HG02759 (cell line): ENCODE measurements around the gene TMEM135.
A peak's percentile ranks its signal among the peaks of the same experiment; 100 is the strongest.

ENCODE experiments used
- ATAC-seq: cut with Tn5 transposase; IDR thresholded peaks from one replicate; pipeline ENCODE4 v1.9.1; 2021; ENCODE audit warnings: mild to moderate bottlenecking, moderate library complexity; ENCODE audit not compliant: unreplicated experiment

Gene TMEM135

GRCh38 chr11:87190071-87190470 is 152.3 kb downstream of the TMEM135 start:
- no peak for ATAC-seq

GRCh38 chr11:87193756-87194470 is 156.2 kb downstream of the TMEM135 start:
- ATAC-seq: no peak

DNA sequence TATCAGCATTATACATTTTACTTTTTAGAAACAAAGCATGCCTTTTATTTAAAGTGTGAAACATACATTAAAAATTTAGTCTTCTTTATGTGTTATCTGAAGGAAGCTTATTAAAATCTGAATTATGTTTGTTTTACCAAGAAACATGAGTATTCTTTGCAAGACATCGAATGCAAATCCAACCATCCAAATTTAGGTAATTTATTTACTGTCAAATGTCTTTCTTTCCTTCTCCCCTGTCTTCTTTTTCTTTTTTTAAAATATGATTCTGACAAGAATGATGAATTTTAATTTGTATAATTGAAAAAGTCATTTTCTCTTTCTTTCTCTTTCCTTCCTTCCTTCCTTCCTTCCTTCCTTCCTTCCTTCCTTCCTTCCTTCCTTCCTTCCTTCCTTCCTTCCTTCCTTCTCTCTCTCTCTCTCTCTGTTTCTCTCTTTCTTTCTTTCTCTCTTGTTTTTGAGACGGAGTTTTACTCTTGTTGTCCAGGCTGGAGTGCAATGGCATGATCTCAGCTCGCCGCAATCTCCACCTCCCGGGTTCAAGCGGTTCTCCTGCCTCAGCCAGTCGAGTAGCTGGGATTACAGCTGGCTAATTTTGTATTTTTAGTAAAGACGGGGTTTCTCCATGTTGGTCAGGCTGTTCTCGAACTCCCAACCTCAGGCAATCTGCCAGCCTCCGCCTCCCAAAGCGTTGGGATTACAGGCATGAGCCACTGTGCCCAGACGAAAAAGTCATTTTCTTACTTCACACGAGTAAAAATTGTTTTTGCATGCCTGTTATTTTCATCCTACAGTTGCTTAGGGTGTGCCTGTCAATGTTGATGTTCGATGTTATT is 157.5 kb downstream of the TMEM135 start:
- ATAC-seq: no peak

GRCh38 chr11:87198266-87198881 is 160.6 kb downstream of the TMEM135 start:
- no peak for ATAC-seq

DNA sequence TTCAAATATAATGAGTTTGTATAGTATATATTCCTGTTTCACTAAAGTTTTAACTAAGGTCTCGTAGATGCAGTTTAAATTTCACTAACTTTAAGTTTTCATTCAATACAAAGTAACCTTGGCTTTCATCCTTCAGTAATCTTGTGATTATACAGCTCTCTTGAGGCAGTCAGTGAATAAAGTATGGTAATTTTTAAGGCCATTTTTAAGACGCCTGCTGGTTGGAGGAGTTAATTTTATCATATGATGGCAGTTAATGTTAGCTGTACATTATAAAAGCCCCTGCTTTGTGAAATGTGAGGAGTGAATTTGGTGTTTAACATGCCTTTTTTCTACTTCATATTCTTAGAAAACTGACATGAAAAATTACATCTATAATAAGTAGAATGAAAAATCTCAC is 163.6 kb downstream of the TMEM135 start:
- no peak for ATAC-seq

GRCh38 chr11:87203907-87204602 is 166.3 kb downstream of the TMEM135 start:
- no peak for ATAC-seq

GRCh38 chr11:87212891-87213290 is 175.2 kb downstream of the TMEM135 start:
- ATAC-seq: no peak

DNA sequence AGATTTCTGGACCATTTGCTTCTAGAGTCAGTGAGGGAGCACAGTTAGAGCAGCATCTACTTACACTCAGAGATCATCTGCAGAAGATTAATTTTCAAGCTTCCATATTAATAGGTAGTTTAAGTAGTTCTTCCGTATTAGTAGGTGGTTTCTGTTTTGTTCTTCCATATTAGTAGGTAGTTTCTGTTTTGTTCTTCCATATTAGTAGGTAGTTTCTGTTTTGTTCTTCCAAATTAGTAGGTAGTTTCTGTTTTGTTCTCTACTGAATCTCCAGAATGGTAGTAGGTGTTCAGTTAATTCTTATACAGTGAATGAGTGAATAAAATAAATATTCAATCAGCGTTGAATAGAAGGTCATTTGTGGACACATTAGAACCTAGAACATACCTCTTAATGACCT is 175.7 kb downstream of the TMEM135 start:
- peak; percentile 77 for ATAC-seq

DNA sequence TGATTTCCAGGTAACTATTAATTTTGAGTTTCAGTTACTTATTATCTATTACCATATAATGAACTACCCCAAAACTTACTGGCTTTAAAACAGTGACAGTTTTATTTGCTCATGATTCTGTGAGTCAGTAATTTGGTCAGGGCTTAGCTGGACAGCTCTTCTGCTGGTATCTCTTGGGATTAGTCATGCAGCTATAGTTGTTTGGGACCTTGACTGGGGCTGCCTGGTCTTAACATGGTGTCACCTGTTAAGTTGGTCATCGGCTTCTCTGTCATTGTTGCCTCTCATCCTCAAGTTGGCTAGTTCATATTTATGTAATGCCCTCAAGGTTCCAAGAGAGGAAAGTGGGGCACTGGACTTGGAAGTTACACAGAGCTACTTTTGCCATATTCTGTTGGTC is 177.5 kb downstream of the TMEM135 start:
- ATAC-seq: no peak

DNA sequence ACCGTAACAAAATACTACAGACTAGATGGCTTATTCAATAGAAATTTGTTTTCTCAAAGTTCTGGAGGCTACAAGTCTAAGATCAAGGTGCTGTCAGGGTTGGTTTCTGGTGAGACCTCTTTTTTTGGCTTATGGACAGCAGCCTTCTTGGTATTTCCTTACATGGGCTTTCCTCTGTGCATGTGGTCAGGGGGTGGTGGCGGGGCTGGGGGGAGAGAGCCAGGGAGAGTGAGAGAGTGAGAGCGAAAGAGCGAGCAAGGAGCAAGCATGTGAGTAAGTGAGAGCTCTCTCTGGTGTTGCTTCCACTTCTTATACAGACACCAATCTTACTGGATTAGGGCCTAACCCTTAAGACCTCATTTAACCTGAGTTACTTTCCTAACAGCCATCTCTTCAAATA is 181.5 kb downstream of the TMEM135 start:
- ATAC-seq: no peak

- ATAC-seq: no peak
These were observed 186.1 kb downstream of the TMEM135 start for GRCh38 chr11:87223816-87224215.

DNA sequence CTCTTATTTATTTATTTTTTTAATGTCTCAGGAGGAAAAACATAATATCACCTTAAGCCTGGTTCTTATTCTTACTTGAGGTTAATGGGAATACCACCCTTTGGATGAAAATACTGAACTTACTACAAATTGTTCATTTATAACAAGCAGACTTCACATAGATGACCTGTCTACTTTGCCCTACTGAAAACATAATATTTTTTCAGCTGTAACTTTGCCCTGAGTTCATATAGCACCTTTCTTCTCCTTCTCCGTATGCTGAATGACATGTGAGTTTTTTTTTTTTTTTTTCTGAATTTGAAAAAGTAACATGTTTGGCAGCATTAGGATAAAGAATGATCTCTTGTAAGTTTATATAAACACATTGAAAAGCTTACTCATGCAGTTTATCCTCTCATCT is 186.8 kb downstream of the TMEM135 start:
- no peak for ATAC-seq

DNA sequence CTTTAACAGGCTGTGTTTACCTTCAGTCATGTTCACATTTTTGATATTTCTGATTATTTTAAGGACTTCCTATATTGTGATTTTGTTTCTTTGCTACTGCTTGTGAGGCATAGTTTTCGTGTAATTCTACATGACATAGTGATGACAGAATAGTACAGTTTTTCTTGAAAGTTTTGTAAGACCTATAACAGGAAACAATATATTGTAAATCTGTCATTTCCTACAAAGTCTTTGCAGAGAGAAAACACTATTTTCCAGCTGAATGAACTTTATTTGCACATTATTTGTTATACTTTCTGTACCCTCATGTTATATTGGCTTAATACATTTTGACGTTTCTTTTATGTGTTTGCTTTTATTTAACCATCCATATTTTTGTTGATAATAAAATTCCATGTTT is 191.1 kb downstream of the TMEM135 start:
- ATAC-seq: no peak

DNA sequence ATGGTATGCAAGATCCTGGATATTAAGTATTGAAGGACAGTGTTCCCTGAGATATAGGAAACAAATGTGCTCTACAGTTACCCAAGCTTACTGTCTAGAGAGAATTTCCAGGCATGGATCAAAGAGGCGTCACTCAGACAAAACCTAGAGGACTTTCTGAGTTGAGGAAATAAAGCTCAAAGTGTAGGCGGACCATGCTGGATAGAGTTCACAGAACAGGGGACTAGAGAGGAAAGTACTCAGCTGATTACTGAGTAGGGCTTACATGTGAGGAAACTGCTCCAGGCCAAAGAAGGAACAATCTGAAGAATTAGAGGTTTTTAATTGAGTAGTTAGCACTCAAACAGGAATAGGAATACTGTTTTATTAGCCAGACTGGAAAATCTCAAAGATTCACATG is 193.3 kb downstream of the TMEM135 start:
- ATAC-seq: no peak

DNA sequence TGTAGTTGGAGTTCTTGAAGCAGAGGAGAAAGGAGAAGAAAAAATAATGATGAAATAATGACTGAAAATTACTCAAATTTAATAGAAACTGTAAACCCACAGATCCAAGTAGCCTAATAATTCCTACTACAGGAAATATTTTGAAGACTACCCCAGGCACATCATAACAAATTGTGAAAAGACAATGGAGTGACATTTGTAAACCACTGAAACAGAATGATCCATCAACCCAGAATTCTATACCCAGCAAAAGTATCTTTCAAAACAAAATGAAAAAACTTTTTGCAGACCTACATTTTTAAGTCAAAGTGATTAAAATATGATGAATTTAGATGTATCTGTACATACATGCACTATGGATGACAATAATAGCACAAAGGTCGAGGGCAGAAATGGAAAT is 194.6 kb downstream of the TMEM135 start:
- no peak for ATAC-seq

DNA sequence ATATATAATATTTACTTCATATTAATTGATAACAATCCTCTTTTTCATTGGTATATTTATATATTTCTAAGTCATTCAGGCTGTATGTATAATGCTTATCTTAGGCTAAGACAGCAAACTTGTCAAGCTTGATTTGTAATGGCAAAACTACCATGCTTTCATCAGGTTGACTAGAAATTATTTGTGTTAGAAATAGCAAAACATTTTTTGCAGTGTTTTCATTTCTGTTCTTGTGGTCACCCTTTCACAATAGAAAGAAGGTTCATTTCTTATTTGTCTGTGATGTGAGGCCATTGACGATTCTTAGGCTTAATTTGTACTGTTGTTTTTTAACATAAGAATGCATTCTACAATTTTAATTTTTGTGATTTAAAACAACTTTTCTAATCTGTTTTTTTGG is 197.6 kb downstream of the TMEM135 start:
- no peak for ATAC-seq

DNA sequence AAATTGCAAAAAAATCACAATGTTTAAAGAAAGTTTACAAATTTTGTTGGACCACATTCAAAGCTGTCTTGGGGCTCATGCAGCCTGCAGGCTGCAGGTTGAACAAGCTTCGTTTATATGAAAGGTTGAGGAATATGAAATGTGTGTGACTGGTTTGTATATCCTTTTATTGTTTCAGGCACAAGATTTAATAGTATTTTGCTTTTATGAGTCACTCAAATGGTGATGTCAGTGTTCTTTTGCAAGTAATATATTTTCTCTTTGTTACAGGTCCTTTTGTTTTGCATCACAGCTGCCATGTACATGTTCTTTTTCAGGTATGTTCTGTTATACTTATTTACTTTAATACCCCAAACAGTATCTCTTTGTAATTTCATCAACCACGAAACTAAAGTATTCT is 198.6 kb downstream of the TMEM135 start:
- ATAC-seq: no peak

DNA sequence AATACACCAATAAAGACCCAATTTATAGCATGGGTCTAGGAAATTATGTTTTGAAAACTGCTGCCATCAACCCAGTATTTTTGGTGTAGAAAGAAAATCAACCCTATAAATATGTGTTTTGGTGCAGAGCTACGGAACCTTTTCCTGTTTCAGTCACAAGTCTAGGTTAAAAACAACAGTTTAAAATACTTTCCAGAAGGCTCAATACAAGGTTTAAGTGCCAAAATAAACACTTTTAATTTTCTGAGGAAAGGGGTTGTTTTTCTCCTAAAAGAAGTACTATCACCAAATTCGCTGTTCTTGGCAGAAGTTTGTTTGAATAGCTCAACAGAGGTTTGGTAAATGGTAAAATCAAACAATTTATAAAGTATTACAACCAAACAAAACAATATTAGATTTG is 201.3 kb downstream of the TMEM135 start:
- ATAC-seq: no peak

DNA sequence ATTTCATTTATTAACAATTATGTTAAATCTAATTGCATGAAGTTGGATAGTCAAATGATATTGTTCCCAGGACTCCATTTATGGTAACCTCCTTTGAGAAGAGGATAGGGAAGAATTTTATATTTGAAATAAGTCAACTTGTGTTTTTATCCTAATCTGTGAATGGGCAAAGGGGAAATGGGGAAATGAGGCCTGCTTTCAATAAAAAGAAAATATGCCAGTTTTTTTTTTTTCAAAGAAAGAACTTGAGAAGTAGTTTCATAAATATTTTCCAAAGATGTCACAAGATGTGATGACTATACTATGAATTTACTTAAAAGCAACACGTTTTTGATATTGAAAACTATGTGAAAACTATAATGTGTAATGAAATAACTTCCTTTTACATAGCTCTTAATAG is 201.8 kb downstream of the TMEM135 start:
- ATAC-seq: no peak

DNA sequence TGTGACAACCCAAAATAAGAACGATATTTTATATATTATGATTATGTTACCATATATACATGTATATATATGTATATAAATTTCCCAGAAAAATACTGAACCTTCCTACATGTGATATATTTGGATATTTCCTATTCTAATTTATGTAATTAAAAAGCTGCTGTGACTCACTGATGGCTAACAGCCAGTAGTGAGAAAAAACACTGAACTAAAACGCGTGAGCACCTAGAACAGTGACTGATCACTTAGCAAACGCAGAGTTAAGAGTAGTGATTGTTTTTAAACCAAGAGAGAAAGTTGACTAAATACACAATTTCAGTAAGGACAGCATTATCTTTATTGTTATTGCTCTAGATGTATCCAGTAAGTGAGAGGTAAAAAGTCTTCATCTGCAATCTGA is 213.8 kb downstream of the TMEM135 start:
- ATAC-seq: no peak

GRCh38 chr11:87252869-87253268 is 215.1 kb downstream of the TMEM135 start:
- no peak for ATAC-seq
